Renal cortical epithelial cell (primary cell): Measurements from ENCODE around the gene P2RX6. TPM values are rescaled to one million over a fixed set of nuclear protein-coding genes. Genes with fewer than 3 reads are reported as not detected.
A peak's percentile ranks its signal among the peaks of the same experiment; 100 is the strongest.

Experiments
- DNase-seq: peaks from one replicate; pipeline ENCODE4 v3.0.0-alpha.2; 2011; ENCODE audit warnings: low read depth
- total RNA-seq: library from RNA; depleted of rRNA; stranded (reverse); fragments of >200 nt; gene quantifications from 2 replicates; pipeline ENCODE4 v1.2.3, GENCODE V29; 2014

The P2RX6 gene
- total RNA-seq, 1 donor from 2014 or later, result 1.1 TPM

GRCh38 chr22:21074102-21074715, 59.2 kb downstream of the P2RX6 start:
- DNase-seq, result peak; percentile 16

- no peak for DNase-seq
Measured at GRCh38 chr22:21075516-21076138, 60.7 kb downstream of the P2RX6 start.

GRCh38 chr22:21076912-21077625, 62.1 kb downstream of the P2RX6 start:
- no peak for DNase-seq

Other genes starting within 250 kb of the P2RX6 start
- not detected in 2 replicates for gene SERPIND1, start 241.1 kb upstream of the P2RX6 start, total RNA-seq
- gene PI4KA, start 156.4 kb upstream of the P2RX6 start, total RNA-seq, result 13.4 and 58.2 TPM in 2 replicates
- 5.2 and 12.9 TPM in 2 replicates for gene SNAP29, start 156.2 kb upstream of the P2RX6 start, total RNA-seq
- gene CRKL, start 97.8 kb upstream of the P2RX6 start, total RNA-seq, result 48.1 and 66.8 TPM in 2 replicates
- gene AIFM3, start 47.9 kb upstream of the P2RX6 start, total RNA-seq, result 0.17 and 0.99 TPM in 2 replicates
- 28.7 and 63.5 TPM in 2 replicates for gene LZTR1, start 32.9 kb upstream of the P2RX6 start, total RNA-seq
- 11.4 and 16.3 TPM in 2 replicates for gene THAP7, start 13.0 kb upstream of the P2RX6 start, total RNA-seq
- 0.20 TPM in 1 of 2 replicates, not detected in the other for gene SLC7A4, start 17.4 kb downstream of the P2RX6 start, total RNA-seq
- gene LRRC74B, start 30.8 kb downstream of the P2RX6 start, total RNA-seq, result not detected in 2 replicates